HG03342 (cell line): Measurements from ENCODE around the gene COL27A1.
"Not testable (repeated sequence)": the region's sequence is repeated elsewhere in the genome, so short reads cannot be mapped to it uniquely, and the experiment has no call there.

ENCODE experiments used
- ATAC-seq: cut with Tn5 transposase; IDR thresholded peaks from one replicate; pipeline ENCODE4 v1.9.1; 2021; ENCODE audit warnings: mild to moderate bottlenecking, moderate library complexity; ENCODE audit not compliant: unreplicated experiment

COL27A1 gene

GRCh38 chr9:114122136-114123027, 33.0 kb upstream of the COL27A1 start:
- no peak for ATAC-seq

- no peak for ATAC-seq
Observed at GRCh38 chr9:114123031-114123977, 32.0 kb upstream of the COL27A1 start.

GRCh38 chr9:114124138-114124537, 31.2 kb upstream of the COL27A1 start:
- ATAC-seq = no peak

GRCh38 chr9:114124666-114125475, 30.5 kb upstream of the COL27A1 start:
- no peak for ATAC-seq

- ATAC-seq = no peak
Observed at GRCh38 chr9:114125476-114126013, 29.8 kb upstream of the COL27A1 start.

GRCh38 chr9:114126247-114127060, 28.9 kb upstream of the COL27A1 start:
- no peak for ATAC-seq

GRCh38 chr9:114128759-114129158, 26.6 kb upstream of the COL27A1 start:
- not testable (repeated sequence) for ATAC-seq

GRCh38 chr9:114130141-114130540, 25.2 kb upstream of the COL27A1 start:
- ATAC-seq = no peak

GRCh38 chr9:114130624-114131277, 24.6 kb upstream of the COL27A1 start:
- no peak for ATAC-seq

GRCh38 chr9:114131808-114132549, 23.4 kb upstream of the COL27A1 start:
- no peak for ATAC-seq

GRCh38 chr9:114132550-114132918, 22.8 kb upstream of the COL27A1 start:
- no peak for ATAC-seq

- no peak for ATAC-seq
Observed at GRCh38 chr9:114134827-114135396, 20.4 kb upstream of the COL27A1 start.

- no peak for ATAC-seq
Observed at GRCh38 chr9:114137831-114138230, 17.5 kb upstream of the COL27A1 start.

GRCh38 chr9:114138552-114138971, 16.8 kb upstream of the COL27A1 start:
- ATAC-seq = no peak

- no peak for ATAC-seq
Observed at GRCh38 chr9:114139071-114139470, 16.3 kb upstream of the COL27A1 start.

- no peak for ATAC-seq
Observed at GRCh38 chr9:114140401-114140800, 14.9 kb upstream of the COL27A1 start.

- ATAC-seq = no peak
Observed at GRCh38 chr9:114140850-114141249, 14.5 kb upstream of the COL27A1 start.
